Retinal pigment epithelial cell (primary cell): ENCODE data around the gene OGN.

ENCODE experiments used
- DNase-seq: peaks from one replicate; pipeline ENCODE4 v3.0.0-alpha.2; 2010; ENCODE audit warnings: low read depth
- H3K4me3 ChIP-seq: 2 replicates; pipeline ENCODE4 v1.5.1; 2011; ENCODE audit warnings: mild to moderate bottlenecking, low read length, control low read depth, moderate library complexity
- CTCF ChIP-seq: conservative IDR thresholded peaks from 2 replicates; pipeline ENCODE4 v1.5.1; 2011; ENCODE audit warnings: low read depth, low read length, control low read depth, inconsistent platforms

The OGN gene

GRCh38 chr9:92404042-92404836, at the start of gene OGN:
Gene OGN (minus strand): TSS chr9:92404578. CDS start chr9:92403407, 1,171 bp downstream.
- TF ChIP-seq CTCF, result no peak
- H3K4me3 ChIP-seq, result no peak within 1 kb of the TSS
- no peak for DNase-seq

- no peak for DNase-seq
- TF ChIP-seq CTCF, result no peak
- H3K4me3 ChIP-seq, result no peak overlapping the region
Observed at GRCh38 chr9:92446536-92446935, 42.2 kb upstream of the OGN start.

DNA sequence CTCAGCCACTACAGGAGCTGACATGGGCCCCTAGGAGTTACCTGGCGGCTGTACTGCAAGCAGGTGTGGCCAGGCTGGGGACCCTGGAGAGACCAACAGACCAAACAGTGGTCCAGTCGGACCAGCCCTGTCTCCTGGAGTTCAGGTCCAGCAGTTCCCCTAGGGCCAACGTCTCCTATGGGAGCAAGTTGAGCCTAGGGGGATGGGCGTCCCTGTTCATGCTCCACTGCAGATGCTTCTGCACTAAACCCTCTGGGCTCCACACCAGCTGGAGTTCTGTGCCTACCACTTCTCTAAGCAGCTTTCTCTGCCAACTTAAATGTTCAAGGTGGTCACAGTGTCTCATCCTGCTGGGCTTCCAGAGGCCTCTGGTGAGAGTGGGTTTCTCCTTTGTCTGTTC, 40.5 kb upstream of the OGN start:
- DNase-seq, result no peak
- no peak overlapping the region for H3K4me3 ChIP-seq
- TF ChIP-seq CTCF, result no peak

DNA sequence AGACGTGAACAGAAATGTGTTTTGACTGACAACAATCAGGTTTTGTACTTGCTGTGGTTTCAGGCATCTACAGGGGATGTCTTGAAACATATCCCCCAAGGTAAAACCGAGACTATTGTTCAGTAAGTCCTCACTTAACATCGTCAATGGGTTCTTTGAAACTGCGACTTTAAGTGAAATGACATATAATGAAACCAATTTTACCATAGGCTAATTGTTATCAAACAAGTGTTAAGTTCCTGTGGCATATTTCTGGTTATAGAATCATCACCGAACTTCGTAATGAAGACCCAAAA, 36.3 kb upstream of the OGN start:
- H3K4me3 ChIP-seq, result no peak overlapping the region
- DNase-seq, result no peak
- no peak for TF ChIP-seq CTCF

GRCh38 chr9:92439921-92440750, 35.8 kb upstream of the OGN start:
- DNase-seq, result no peak
- no peak overlapping the region for H3K4me3 ChIP-seq
- no peak for TF ChIP-seq CTCF

DNA sequence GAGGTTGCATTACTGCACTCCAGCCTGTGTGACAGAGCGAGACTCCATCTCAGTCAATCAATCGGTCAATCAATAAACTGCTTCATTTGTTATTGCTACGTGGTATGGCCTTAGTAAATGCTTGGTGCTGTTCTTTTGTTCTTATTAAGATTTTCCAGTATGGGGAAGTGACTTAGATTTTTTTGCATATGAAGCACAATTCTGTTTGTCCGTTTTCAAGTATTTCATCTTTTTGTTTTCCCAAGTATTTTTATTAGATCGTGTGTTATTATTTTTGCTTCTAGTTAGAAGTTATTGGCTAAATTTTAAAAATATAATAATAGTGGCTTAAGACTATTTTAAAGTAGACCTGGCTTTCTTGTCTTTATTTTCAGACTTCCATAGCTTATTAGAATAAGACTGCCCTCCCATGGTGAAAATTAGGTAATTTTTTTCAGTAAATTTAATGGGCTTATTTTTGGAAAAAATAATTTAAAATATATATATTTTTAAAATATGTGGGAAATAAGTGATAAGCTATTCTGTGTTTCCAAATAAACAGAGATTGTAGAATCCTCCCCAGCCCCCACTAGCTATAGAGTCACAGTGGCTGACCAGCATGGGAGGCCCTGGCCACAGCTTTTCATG, 34.6 kb upstream of the OGN start:
- peak; percentile 28 for TF ChIP-seq CTCF
- H3K4me3 ChIP-seq, result no peak overlapping the region
- no peak for DNase-seq
